GM12873 (cell line): ENCODE measurements around the gene CENPP.

Experiments used
- TF ChIP-seq, protein P1 (sequence below): IDR thresholded peaks from 2 replicates; pipeline ENCODE4 v1.5.1; 2012; ENCODE audit warnings: low read depth, mild to moderate bottlenecking, moderate library complexity, low read length, control low read depth; ENCODE audit not compliant: insufficient read depth; ENCODE audit errors: missing control alignments

The CENPP gene

GRCh38 chr9:92440751-92441046 is 114.9 kb downstream of the CENPP start:
- TF ChIP-seq, protein P1, sequence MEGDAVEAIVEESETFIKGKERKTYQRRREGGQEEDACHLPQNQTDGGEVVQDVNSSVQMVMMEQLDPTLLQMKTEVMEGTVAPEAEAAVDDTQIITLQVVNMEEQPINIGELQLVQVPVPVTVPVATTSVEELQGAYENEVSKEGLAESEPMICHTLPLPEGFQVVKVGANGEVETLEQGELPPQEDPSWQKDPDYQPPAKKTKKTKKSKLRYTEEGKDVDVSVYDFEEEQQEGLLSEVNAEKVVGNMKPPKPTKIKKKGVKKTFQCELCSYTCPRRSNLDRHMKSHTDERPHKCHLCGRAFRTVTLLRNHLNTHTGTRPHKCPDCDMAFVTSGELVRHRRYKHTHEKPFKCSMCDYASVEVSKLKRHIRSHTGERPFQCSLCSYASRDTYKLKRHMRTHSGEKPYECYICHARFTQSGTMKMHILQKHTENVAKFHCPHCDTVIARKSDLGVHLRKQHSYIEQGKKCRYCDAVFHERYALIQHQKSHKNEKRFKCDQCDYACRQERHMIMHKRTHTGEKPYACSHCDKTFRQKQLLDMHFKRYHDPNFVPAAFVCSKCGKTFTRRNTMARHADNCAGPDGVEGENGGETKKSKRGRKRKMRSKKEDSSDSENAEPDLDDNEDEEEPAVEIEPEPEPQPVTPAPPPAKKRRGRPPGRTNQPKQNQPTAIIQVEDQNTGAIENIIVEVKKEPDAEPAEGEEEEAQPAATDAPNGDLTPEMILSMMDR: no peak

GRCh38 chr9:92444841-92445240 is 119.1 kb downstream of the CENPP start:
- TF ChIP-seq, protein P1: no peak

GRCh38 chr9:92446536-92446935 is 120.8 kb downstream of the CENPP start:
- TF ChIP-seq, protein P1: no peak

DNA sequence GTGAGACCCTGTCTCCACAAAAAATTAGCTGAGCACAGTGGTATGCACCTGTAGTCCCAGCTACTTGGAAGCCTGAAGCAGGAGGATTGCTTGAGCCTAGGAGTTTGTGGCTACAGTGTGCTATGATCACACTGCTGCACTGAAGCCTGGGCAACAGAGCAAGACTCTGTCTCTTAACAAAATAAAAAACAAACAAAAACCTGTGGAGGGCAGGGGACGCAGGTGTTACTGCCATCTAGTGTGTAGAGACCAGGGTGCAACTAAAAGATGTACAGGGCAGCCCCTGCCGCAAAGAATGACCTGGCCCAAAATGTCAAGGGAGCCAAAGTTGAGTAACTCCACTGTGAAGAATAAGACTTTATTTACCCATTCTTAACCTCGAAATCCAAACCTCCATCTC is 129.5 kb downstream of the CENPP start:
- TF ChIP-seq, protein P1: peak; percentile 49

DNA sequence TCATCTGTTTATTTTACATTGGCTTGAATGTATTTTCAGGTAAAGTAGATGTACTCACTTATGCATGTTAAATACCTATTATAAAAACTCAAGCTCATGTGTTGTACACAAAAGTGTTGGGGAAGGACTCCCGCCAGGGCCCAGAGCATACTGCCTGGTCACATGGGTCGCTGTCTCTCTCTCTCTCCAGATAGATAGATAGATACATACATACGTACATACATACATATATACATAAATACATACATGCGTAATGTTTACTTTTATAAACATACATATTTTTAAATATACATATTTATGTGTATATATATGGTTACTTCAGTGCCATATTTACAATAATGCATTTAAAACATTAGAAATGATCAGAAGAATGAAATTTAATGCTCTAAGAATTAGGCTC is 131.8 kb downstream of the CENPP start:
- TF ChIP-seq, protein P1: no peak

- TF ChIP-seq, protein P1: no peak
These were observed 137.6 kb downstream of the CENPP start for GRCh38 chr9:92463387-92463786.

DNA sequence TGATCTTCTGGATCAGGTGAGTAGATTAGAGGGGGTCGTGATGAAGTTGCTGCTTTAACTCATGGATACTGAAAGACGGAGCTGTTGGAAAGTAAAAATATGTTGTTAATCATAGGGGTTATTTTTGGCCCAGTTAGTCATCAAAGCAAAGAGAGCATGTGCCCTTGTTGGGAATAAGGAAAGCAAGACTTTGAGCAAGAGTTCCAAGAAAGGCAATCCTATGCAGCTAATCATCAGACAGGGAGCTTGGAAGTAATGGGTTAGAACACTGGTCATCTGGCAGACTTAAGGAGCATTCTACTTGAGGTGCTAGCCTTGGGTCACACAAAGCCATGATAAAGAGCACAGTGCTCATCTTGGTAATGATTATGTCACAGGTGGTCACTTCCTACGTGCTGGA is 138.2 kb downstream of the CENPP start:
- TF ChIP-seq, protein P1: no peak

GRCh38 chr9:92467041-92467440 is 141.3 kb downstream of the CENPP start:
- TF ChIP-seq, protein P1: no peak
